Tongue (tissue), 2 donors: ENCODE results near the gene KRT25. TPM values are rescaled to one million over a fixed set of nuclear protein-coding genes. Genes with fewer than 3 reads are reported as not detected.
A peak's percentile ranks its signal among the peaks of the same experiment; 100 is the strongest.

Experiments
- DNase-seq: peaks from one replicate; pipeline ENCODE4 v3.0.0-alpha.2; 2015
- total RNA-seq: library from RNA; depleted of rRNA; stranded (reverse); fragments of >200 nt; gene quantifications from one replicate; pipeline ENCODE4 v1.2.3, GENCODE V29; 2014

KRT25 gene, protein sequence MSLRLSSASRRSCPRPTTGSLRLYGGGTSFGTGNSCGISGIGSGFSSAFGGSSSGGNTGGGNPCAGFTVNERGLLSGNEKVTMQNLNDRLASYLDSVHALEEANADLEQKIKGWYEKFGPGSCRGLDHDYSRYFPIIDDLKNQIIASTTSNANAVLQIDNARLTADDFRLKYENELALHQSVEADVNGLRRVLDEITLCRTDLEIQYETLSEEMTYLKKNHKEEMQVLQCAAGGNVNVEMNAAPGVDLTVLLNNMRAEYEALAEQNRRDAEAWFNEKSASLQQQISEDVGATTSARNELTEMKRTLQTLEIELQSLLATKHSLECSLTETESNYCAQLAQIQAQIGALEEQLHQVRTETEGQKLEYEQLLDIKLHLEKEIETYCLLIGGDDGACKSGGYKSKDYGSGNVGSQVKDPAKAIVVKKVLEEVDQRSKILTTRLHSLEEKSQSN
- total RNA-seq, result not detected

DNA sequence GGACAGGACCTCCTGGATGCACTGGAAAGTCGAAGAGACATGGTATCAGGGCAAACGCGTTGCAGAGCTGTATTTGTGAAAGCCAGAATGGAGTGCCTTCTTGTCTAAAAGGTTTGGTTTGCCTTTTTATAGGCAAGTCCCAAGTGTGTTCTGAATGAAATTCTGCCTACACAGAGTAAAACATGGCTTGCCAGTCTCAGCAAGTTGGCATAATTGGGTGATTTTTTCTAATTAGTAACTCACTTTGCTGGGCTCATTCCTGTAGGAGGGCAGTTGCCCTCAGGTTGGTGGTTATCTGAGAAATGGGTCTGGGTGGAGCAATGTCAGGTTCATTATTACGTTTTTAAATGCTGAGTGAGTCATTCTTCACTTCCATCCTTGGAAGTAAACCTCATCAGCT is at the start of gene KRT25:
TSS of gene KRT25 (minus strand) at position 101 of the 400 bp plus-strand sequence. CDS start at position 41, 60 bp downstream.
- no peak for DNase-seq

DNA sequence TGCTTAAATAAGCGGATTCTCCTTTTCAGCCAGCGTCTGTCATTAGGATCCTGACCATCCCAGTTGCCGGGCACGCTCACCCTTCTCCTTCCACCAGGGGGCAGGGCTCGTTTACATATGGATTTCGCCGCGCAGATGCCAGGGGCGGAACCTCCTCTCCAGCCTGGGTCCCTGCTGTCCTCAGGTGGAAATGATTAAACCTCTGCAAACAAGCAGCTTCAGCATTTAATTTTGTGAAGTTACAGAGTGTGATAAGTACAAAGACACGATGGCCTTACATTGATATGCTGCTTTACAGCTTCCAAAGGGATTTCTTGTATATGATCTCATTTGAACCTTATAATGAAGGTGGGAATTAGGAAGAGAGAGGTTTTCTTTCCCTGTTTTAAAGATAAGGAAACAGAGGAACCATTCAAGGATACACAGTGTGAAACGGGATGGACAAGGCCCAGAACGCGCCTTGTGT is 48.5 kb upstream of the KRT25 start:
- DNase-seq, result peak; percentile 89

DNA sequence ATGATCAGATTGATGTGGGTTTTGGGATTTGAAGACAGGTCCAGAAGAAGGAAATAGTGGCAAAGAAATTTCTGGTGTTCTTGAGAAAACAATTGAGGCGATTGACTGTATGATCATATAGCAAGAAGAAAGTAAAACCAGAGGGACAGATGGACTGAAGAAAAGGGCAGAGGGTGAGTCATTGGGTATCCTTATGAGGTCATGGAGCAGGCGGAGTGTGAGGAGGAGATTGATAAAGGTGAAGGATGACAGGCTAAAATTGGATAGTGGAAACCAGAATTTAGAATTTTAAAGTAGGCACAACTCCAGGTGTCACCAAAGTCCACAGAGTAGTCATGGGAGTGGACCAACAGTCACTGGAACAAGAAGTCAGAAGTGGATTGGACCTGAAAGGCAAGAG is 46.0 kb upstream of the KRT25 start:
- no peak for DNase-seq

DNA sequence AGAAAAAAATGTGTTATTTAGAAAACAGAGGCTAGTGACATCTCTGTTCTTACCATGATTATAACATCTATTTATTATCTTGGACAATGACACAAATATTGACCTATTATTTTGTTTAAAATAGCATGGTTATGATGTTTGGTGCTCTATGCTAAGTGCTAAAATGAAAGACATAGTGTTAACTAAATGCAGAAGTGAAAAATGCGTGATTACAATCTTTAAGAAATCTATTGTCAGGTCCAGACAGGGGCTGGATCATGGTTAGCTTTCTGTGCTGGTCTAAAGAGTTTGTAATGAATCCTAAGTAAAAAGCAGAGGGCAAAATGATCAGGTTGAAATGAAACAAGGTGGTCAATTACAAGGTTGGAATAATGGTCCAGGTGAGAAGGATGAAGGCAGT is 45.2 kb upstream of the KRT25 start:
- DNase-seq, result no peak

DNA sequence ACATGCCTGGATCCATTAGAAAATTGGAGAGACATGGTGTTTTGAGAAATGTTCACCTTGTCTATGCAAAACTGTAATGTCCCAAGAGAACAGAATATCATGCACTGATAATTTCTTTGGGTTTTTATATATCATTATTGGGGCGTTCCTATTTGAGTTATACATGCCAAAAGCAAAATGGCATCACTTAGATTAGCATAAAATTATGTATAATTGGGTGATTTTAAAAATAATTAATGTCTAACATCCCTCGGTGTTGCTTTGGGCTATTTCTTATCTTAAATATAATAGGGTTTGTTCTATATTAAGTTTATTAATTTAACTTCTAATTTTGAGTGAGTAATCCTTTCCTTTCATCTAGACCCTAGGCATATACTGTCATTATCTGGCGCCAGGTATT is 44.7 kb upstream of the KRT25 start, which contains the start of gene KRT28:
TSS of gene KRT28 (minus strand) at position 101 of the 400 bp plus-strand sequence. CDS start at position 35, 66 bp downstream.
- DNase-seq, result no peak

DNA sequence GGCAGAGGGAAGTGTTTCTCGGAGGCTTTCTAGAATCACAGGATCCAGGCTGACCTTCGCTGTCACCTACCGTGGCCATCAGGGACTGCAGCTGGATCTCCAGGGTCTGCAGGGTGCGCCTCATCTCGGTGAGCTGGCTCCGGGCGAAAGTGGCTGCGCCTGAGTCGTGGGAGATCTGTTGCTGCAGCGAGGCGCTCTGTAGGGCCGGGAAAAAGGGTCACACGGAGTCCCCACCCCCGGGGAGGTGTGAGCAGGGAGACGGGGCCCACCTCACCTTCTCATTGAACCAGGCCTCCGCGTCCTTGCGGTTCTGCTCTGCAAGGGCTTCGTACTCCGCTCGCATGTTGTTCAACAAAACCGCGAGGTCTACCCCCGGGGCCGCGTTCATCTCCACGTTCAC is 41.7 kb upstream of the KRT25 start:
- no peak for DNase-seq

DNA sequence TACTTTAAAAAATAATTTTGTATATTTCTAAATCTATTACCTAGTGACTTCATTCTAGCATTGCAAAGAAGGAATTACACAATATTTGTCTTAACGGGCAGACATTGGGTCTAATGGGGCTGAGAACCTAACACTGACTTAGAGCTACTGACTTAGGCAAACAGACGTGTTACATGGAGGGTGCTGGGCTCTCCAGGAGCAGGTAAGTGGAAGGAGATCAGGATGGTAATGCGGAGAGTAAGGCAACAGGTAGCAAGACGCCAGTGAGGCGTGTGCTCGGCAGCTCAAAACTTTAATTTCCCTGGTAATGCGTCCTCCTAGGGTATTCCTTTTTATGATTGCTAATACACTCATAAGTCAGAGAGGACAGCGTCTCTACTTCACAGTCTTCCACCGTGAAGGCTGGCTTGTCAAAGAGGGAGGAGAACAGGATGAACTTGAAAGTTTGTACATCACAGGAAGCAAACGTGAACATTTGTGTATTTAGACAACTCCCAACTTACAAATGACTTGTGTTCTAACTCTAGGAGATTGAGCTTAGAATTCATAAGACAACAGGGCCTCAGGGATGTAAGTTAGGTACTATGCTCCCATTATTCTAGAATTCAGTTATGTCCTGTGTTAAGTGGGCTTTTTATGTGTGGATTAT is 40.0 kb upstream of the KRT25 start:
- DNase-seq, result no peak

DNA sequence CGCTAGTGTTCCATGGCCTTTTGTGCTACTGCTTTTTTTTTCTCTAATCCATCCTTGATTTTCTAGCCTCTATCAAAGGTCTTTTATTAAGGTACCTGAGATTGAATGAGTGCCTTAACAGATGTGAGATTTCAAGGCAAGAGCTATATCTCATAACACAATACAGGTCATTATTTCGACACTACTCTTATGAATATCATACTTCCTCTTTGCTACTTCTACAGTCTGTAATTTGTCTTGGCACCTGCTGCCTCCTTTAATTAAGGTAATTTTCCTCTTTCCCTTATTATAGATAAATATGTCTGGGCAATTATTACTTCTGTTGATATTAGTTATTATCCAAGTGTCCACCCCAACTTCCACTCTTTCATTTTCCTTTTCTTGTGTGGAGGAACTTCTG is 39.3 kb upstream of the KRT25 start:
- DNase-seq, result no peak

DNA sequence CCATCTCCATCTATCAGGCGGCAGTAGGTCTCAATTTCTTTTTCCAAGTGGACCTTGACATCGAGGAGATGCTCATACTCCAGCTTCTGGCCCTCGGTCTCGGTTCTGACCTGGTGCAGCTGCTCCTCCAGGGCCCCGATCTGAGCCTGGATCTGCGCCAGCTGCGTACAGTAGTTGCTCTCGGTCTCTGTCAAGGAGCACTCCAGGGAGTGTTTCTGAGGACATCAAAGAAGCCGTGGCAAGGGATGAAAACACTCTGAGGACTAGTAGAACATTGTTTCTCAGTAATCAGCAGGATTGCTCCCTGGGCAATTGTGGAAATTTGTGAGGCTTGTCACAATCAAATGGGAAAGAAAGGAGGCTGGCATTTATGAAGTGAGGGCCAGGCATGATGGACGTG is 38.7 kb upstream of the KRT25 start:
- no peak for DNase-seq

DNA sequence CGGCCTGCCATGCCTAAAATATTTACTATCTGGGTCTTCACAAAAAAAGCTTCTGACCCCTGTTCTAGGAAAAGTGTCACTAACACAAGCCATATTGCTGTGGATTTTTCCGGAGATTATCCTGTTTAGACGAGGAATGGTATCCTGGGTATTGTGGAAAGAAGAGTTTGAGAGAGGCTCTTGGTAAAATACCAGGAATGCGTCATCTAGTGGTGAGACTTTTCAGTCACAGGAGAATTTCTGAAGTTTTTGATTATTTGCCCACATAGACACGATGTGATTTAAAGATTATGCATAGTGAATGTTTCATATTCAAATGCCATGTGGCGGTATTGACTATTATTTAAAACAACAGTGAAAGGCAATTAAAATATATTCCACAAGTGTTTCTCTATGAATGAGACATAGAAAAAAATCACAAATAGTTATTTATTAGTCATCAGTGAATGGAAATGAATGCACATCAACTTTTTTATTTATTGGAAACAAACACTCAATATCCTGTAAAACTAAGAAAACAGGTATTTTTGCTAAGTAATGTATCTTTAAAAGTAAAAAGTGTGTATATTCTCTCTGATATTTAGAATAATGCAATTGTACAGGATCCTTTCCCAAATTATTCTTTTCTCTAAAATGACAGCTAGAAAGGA is 36.8 kb upstream of the KRT25 start:
- peak; percentile 78 for DNase-seq

DNA sequence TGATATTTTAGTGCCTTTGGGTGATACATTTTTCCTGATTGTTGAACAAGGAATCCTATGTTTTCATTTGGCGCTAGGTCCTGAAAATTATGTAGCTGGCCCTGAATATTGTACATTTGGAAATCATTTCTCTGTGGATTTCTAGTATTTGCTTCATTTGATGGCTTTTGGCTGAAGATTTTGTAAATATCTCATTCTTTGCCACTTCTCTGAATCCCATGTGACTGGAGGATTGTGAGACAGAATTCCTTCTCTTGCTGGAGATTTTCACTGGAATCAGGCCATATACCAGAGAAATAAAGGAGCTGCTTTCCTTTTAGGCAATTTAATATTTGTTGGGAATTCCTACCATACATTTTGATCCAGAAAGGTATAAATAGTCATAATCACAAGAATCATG is 36.0 kb upstream of the KRT25 start:
- DNase-seq, result peak; percentile 43

DNA sequence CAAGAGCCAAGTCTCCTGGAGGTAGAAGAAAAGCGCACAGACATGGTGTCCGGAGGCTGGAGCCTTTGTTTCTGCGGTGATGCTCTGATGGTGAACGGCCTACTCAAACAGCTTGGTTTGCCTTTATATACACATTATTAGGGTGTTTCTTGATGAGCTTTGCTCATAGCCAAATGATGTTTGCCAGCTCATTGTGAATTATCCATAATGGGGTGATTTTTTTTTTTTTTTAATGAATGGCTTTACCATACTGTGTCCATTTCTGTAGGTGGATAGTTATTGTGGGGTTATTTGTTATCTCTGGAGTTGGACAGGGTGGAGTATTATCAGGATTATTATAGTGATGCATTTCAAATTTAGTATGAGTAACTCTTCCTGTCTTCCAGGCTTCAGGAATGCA is 27.3 kb upstream of the KRT25 start, which contains the start of gene KRT27:
TSS of gene KRT27 (minus strand) at position 101 of the 400 bp plus-strand sequence. CDS start at position 44, 57 bp downstream.
- no peak for DNase-seq

DNA sequence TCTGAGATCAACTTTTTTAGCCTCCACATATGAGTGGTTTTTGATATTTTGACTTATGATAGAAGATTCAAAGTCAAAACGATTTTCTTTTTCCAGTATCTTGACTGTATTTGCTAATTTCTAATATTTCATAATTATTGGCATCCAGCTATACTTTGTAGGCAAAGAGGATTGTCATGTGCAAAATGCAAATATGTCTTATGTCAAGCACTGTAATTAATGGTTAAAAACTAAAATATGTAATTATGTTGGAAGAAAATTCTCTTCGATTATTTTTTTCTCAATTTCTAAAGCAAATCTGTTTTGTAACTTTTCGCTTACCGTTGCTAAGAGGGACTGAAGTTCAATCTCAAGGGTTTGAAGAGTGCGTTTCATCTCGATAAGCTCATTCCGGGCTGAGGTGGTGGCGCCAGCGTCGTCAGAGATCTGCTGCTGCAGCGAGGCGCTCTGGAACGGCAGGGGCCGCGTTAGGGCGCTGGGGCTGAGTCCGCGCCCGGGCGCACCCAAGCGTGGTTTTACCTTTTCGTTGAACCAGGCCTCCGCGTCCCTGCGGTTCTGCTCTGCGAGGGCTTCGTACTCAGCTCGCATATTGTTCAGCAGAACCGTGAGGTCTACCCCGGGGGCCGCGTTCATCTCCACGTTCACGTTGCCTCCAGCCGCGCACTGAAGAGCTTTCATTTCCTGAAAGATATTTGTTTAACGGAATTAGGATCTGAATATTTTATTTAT is 24.2 kb upstream of the KRT25 start:
- DNase-seq, result no peak

DNA sequence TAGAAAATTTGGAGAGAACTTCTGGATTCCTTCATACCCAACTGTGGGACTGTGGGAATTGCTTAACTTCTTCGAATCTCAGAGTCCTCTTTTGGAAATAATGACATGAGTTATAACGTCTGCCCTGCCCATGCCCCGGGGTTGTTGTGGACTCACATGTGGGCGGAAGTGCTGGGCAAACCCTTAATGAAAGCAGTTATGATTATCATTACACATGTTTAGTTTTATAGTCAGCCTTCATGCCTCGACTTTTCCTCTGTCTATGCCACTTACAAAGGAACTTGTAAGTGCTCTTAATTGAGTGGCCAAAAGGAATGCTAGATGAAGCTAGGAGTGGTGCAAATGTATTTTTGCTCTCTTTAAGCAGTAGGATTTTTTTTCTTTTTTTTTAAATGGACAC is 23.3 kb upstream of the KRT25 start:
- no peak for DNase-seq

DNA sequence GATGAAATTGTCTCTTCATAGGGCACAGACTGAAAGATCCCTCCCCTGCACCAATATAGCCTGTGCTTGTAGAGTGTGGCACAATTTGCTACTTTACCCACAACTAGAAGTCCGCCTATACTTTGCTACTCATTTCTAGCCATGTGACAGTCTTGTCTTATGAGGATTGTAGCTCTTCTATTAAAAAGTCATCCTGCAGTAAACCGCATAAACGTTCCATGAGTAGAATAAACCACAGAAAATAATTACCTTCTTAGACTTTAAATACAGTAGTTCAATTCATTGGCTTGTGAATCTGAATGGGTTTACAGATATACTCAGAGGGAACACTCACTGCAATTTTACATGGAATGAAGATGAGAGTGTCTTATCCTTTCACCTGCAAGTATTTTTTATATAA is 22.8 kb upstream of the KRT25 start:
- no peak for DNase-seq

DNA sequence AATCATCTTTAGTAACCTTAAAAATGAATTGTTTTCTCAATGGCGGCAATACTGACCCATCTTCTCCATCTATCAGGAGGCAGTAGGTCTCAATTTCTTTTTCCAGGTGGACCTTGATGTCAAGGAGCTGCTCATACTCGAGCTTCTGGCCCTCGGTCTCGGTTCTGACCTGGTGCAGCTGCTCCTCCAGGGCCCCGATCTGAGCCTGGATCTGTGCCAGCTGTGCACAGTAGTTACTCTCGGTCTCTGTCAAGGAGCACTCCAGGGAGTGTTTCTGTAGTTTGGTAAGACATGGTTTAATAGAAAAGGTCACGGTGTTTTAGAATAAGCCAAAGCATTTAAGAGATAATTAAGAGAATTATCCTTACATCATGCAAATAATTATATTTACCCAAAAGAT is 22.3 kb upstream of the KRT25 start:
- DNase-seq, result no peak

DNA sequence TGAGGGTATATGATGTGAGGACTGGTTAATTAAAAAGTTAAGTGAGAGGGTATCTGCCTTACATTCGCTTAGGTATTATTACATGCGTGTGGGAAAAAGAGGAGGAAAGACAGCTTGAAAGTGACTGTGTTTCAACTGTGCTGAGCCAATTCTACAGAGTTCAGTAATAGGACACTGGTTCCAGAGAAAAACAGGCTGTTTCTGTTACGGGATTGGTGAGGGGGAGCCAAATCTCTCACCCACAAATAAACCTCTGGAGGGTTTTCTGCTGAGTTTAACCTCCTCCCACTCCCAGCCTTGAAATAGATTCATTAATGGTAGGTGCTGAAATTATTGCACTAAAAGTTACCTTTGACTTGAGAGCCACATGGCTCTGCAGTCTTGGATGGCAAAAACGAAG is 20.8 kb upstream of the KRT25 start:
- DNase-seq, result no peak

DNA sequence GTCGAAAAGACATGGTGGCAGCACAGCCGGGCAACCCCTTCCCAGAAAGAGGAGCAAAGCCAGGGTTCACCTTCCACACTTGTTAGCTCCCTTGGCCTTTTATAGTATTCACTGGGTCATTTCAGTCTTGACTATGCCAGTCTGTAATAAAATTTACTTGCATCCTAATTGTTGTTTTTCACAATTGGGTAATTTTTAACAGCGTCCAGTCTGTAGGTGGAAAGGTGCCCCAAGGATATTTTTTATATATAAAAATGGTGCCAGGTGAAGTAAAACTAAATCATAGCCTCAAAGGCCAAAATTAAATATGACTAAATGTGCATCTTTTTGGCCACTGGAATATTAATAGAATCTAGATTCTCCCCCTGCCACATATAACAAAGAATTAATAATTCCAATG is 17.0 kb upstream of the KRT25 start, which contains the start of gene KRT26:
TSS of gene KRT26 (minus strand) at position 101 of the 400 bp plus-strand sequence. CDS start at position 13, 88 bp downstream.
- DNase-seq, result no peak

DNA sequence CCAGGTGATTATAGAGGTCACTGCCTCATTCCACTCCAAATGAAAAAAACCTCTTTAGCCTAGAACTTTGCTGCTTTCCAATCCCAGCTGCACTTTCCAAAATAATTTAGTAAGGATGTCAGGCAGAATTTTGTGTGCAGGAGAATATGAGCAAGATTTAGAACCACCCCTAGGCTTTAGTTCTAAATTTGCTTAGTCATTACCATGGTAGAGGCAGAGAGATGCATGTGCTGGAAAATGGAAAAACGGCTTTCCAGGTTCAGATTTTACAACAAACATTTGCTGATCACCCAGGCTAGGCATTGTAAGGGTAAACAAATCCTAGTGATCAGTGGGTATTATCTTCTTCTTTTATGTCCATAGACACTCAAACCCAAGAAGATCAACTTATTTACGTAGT is 10.5 kb upstream of the KRT25 start:
- no peak for DNase-seq

DNA sequence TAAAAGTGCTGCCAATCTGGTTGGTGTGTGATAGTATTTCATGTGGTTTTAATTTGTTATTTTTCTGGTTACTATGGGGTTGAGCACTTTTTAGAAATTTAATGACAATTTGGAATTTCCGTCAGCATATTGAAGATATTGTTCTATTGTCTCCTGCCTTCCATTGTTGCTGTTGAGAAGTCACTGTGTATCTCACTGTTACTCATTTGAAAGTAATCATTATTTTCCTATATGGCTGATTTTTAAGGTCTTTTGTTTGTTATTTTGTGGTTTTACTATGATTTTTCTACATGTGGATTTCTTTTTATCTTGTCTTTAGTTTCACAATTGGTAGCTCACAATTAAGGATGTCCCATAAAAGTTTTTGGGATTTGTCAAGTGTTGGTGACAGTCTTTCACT is 8.6 kb upstream of the KRT25 start:
- DNase-seq, result no peak

DNA sequence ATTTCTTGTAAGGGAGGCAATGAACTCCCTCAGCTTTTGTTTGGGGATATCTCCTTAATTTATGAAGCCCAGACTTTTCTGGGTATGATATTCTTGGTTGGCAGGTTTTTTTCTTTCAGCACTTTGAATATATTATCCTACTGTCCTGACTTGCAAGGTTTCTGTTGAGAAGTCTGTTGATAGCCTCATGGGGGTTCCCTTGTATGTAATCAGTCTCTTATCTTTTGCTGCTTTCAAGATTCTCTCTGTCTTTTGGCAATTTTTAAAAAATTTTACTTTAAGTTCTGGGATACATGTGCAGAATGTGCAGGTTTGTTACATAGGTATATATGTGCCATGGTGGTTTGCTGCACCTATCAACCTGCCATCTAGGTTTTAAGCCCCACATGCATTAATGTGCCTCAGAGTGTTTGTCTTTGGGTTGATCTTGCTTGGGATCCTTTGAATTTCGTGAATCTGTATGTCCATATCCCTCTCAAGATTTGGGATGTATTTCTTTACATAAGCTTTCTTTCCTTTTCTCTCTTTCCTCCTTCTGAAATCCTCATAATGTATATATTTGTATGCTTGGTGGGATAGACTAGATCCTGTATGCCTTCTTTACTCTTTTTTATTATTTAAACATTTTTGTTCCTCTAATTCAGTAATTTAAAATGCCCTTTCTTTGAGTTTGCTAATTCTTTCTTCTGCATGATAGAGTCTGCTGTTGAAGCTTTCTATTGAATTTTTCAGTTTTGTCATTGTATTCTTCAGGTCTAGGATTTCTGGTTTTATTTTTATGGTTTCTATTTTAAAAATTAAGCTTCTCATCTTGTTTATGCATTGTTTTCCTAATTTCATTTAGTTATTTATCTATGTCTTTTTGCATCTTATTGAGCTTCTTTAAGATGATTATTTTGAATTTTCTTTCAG is 5.2 kb upstream of the KRT25 start:
- DNase-seq, result no peak
